ENCODE data around the gene FKBP5.
"Not testable (repeated sequence)": the region's sequence is repeated elsewhere in the genome, so short reads cannot be mapped to it uniquely, and the experiment has no call there.

Gene FKBP5

DNA sequence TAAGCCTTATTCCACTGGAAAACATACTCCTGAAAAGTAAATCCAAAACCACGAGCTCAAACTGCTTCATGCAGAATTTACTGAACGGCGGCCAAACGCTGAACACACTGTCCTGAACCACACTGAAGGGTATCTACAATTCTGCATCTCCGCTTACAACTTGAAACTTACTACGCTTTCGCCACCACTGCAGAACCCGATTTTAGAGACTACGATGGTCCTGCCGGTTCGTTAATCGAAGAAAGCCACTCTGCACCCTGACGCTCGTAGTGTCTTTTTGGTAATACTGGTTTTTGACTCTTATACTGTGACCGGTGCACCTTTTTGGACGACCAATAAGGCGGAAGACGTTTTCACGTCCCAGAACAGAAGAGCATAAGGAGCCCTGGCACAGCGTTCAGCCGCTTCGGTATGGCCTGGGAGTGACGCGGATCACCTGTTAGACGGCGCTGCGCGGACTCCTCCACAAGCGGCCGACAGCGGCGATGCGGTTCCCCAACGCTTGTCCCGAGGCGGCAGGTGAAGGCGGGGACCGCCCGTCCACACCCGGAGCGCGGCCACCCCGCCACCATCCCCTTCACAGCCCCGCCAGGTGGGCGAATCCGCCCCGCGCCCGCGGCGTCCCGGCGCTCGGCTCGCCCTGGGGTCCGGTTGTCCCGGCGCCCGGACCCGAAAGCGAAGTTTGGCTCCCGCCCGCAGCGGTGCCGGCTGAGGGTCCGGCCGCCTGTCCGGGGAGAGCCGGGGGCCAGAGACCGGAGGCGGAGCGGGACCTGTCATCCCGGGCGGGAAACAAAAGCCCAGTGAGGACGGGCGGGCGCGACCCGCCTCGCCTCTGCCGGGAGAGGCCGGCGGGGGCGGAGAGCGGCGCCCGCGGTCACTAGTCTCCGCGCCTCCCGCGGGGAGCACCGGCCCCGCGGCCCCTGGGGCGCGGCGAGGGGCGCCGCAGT lies 784 bp downstream of the FKBP5 start:
- peak; percentile 37 for DNase-seq

DNA sequence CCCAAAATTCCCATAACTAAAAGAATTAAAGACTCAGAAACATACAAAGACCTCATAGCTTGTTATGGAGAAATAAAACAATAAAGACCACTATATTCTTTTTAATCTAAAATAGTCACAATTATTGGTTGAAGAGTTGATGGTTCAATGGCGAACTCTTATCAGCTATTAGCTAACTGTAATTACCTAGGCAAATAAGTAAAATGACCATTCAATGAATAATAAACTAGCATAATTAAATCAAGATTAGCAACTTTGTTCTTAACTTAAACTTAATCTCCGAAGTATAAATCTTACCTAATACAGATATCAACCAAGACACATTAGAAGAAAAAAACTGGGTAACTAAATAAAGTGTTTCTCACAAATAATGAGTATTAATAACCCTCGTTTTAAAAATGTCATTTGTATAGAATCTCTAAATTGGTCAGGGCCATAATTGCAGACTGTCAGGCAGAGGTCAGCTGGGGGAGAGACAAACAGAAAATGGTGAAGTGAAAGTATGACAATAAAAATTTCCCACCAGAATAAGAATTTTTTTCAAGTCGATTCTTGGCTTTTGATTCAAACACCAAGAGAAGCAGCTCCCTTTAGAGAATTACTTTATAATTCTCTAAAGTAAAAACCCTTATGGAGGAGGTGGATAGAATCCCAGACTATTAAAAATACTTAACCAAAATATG lies 1.7 kb downstream of the FKBP5 start:
- no peak for DNase-seq

DNA sequence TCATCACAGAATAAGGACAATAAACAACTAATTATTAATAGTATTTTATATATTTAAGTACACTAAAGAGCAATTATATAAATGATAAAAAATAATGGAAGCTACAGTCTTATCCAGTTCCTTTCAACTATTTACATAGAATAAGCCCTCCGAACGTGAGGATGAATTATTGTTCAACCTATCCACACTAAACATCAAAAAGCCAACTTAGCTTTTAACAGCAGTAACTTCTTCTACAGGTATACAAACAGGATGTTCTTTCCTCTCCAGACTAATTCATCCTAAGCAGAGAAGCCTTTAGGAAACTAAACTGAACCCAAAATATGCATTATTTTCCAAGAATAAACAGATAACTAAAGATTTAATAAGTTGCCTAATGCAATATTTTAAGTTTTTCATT lies 2.3 kb downstream of the FKBP5 start:
- DNase-seq: no peak

DNA sequence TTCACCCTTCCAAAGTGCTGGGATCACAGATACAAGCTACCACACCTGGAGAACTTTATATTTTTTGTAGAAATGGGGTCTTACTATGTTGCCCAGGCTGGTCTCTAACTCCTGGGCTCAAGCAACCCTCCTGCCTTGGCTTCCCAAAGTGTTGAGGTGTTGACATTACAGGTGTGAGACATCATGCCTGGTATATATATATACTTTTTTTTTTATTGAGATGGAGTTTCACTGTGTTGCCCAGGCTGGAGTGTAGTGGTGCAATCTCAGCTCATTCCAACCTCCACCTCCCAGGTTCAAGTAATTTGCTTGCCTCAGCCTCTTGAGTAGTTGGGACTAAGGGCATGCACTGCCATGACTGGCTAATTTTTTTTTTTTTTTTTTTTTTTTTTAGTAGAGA lies 5.4 kb downstream of the FKBP5 start:
- no peak for DNase-seq

DNA sequence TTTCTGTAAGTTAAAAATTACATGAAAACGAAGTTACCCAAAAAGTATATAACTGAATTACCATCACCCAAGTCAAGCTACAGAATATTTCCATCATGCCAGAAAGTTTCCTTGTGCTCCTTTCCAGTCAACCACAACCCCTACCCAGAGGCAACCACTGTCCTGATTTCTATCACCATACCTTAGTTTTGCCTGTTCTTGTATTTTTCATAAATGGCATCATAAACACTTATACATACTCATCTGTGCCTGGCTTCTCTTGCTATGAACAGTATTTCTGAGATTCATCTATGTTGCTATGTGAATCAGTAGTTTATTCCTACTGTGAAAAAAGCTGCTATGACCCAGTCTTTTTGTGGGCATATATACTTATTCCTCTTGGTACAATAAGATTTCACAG lies 7.4 kb downstream of the FKBP5 start:
- no peak for DNase-seq

DNA sequence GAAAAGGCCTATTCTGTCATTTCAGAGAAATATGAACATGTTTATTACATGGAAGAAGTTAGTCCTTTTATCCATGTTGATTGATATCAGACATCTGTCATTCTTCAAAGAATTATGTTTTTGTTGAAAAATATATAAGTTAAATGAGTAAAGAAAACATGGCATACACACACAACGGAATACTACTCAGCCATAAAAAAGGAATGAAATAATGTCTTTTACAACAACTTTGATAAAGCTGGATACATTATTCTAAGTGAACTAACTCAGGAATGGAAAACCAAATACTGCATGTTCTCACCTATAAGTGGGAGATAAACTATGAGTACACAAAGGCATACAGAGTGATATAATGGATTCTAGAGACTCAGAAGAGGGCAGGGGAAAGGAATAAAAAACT lies 9.3 kb downstream of the FKBP5 start:
- no peak for DNase-seq

DNA sequence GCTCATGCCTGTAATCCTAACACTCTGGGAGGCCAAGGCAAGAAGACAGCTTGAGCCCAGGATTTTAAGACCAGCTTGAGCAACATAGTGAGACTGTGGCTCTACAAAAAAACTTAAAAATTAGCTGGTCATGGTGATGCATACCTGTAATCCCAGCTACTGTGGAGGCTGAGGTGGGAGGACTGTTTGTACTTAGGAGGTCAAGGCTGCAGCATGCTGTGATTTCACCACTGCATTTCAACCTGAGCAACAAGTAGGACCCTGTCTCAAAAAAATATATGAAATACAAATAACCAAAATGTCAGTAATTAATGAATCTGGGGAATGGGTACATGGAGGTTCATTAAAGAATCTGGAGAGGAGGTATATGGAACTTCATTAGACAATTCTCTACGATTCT lies 9.9 kb downstream of the FKBP5 start:
- no peak for DNase-seq

DNA sequence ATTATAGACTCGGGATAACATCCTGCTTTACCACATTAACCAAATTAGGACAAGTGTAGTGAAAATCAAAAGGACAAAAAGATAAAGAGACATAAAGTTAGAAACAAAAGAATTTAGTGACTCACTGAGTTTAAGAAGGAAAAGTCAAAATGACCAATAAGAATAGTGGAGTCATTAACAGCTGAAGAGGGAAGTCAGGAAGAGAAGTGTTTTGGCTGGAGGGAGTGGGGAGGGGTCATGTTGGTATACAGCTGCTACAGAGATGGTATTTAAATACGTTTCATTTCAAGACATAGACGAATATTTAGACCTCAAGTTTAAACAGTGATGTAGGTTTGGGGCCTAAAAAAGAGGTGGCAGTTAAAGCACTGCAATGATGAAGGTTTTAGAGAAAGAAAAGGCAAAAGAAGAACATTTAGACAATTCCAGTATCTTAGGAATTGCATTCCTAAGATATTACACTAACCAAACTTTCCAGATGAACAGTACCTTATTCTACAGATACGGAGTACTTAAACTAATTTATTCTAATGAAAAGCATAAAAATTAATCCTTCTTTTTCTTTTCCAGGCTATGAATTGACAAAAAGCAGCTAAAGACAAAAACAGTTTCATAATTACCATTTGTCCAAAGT lies 10.6 kb downstream of the FKBP5 start:
- no peak for DNase-seq

DNA sequence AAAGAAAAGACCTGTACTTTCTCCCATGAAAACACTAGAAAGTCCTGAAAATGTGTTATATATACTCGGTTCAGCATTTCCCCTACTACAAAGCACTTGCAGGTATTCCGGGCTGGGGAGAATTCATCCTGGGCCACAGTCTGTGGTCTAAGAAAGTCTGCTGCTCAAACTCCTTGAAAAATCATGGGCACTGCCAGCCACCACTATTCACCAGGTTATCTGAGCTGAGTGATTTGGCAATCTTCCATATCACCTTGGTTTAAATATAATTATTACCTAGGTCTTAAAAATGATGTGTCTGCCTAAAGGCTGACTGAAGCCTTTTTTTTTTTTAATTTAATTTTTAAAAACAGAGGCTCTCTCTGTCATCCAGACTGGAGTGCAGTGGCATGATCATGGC lies 11.3 kb downstream of the FKBP5 start:
- DNase-seq: peak; percentile 63

DNA sequence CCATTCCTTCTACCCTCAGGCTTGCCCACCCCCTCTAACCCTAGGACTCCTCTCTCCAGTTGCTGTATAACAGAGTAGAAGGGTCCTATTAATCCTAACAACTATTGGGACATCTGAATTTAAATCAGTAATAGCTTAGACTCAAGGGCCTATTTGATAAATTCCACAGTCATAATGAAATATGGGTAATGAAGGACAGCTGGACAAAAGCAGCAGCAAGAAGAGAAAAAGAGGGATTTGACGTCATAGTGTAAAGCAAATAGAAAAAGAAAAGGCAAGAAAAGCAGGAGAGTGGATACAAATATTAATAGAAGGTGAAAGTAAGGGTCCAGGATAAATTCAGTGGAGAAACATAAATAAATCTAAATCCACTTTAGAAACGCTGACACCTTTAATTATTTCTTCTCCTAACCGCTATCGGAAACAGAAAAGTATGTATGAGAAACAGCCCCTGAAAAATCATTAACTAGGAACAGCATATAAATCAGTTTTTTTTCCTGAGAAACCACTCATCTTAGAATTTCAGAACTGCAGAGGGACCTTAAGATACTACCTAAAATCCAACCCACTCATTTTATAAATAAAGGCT lies 12.8 kb downstream of the FKBP5 start:
- no peak for DNase-seq

DNA sequence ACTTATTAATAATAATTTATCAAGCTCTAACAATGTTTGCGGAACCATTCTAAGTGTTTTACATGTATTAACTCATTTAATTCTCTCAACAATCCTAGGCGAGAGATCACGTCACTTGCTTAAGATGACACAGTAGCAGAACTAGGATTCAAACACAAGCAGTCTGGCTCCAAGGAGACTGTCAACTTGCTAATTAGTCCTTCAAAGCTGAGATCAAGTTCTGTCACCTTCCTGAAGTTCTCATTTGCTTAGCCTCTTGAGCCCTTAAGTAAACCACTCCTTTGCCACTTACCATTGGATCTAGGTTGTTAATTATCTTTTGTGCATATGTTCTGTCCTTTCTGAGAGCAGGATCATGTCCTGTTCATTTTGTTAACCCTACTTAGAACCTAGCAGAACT lies 14.1 kb downstream of the FKBP5 start:
- no peak for DNase-seq

DNA sequence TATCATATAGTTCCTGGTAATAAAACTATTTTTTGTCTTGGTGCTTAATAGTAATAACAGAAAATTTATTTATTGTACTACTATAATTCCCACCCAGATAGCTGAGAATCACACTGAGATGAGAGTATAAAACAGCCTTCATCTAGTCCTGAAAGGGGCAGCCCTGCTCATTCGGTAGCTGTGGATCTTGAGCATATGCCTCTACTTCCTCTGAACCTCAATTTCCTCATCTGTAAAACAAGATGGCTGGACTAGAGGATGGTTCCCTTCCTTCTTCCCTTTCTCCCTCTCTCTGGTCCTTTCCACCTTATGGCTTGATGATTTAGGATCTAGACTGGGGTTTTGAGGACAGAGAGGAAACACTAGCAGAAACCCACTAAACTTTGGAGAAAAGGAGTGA lies 15.0 kb downstream of the FKBP5 start:
- DNase-seq: no peak

DNA sequence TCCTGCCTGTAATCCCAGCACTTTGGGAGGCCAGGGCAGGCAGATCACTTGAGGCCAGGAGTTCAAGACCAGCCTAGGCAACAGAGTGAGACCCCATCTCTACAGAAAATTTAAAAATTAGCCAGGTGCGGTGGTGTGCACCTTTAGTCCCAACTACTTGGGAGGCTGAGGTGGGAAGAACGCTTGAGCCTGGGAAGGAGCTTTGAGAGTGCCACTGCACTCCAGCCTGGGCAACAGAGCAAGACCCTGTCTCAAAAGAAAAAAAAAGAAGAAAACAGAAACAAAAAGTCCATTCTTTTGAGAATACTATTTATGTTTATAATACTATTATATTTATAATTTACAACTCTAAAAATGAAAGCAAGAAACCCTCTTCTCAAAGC lies 15.4 kb downstream of the FKBP5 start:
- DNase-seq: not testable (repeated sequence)

DNA sequence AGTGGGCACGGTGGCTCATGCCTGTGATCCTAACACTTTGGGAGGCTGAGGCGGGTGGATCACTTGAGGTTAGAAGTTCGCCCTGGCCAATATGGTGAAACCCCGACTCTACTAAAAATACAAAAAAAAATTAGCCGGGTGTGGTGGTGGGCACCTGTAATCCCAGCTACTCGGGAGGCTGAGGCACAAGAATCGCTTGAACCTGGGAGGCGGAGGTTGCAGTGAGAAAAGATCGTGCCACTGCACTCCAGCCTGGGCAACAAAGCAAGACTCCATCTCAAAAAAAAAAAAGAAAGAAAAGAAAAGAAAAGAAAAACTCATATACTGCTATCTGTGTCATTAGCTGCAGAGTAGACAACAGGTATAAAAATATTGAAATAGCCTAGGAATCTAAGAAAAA lies 18.3 kb downstream of the FKBP5 start:
- not testable (repeated sequence) for DNase-seq

DNA sequence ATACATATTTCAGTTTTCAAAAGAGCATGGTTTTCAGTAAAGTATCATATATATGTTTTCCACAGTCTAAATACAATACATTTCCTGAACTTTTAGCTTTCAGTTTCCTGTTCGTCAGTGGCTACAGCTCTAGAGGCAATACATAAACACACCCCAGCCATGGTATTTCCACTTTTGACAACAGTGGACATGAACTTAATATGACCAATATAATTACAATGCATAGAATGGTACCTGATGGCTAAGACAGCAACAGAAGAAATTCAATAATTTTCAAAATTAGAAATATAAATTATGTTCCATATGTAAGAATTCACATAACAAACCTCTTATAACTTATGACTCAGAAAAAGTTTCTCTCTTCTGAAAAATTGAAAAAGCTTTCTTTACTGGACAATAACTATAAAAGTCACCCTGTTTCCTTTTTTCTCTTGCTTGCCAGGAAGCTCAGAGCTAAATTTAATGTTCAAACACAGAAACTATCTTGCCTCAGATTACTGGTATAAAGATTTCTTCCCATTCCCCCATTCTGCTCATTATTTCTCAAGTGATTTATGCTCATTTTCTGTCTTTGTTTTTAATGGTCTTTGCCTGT lies 19.2 kb downstream of the FKBP5 start:
- DNase-seq: no peak

DNA sequence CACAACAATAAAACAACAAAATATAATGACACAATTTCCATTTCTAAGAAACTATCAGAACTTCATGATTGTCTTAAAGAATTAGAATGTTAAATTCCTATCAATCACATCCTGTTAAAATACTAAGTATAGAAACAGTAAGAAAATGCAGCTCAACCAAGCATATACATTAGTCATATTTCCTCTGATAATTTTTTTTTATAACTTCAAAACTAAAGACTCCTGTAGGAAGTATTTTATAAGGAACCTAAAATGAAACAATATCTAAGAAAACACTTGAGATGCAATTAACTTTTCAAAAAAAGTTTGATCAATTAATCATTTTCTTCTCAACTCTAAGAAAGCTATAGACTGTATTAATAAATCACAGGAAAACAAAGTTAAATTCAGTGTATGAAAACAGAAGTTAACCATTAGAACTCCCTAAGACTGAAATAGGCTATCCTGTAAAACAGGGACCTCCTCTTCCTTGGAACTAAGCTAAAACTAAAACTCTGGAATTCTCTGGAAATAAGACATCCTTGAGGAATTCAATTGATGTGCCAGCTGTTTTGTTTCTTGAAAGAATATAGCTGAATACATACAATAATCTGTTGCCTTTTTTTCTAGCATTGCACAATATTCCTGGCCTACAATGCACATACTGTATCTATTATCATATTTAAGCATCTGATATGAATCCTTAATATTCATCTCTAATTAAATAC lies 19.8 kb downstream of the FKBP5 start:
- DNase-seq: no peak

DNA sequence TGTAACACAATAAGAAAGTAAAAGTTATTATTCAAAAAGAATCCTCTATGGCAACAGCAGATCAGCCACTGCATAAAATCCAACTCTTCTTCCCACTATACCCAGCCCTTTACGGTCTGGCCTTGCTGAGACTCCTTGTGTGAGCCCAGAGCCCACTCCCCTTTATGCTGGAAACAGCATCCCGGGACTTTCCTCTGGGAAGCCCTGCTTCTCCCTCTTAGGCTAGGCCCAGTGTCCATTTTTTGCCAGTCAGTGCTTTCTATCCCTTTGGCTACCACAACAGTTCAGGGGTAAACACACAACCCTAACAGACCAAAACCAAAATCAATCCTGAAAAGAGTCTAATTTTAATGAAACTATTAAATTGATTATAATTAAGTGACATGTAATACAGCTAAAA lies 20.6 kb downstream of the FKBP5 start:
- no peak for DNase-seq

DNA sequence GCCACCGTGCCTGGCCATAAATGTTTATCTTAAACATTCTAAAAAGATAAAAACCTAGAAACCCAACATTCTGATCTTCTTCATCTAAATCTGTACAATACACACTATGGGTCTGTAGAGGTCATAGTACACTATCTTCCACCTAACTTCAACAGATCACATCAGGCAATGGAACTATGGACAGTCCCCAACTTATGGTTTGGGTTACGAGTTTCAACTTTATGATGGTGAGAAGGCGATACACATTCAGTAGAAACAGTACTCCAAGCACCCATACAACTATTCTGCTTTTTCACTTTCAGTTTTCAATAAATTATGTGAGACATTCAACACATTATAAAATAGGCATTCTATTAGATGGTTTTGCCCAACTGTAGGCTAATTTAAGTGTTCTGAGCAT lies 23.1 kb downstream of the FKBP5 start:
- DNase-seq: no peak

DNA sequence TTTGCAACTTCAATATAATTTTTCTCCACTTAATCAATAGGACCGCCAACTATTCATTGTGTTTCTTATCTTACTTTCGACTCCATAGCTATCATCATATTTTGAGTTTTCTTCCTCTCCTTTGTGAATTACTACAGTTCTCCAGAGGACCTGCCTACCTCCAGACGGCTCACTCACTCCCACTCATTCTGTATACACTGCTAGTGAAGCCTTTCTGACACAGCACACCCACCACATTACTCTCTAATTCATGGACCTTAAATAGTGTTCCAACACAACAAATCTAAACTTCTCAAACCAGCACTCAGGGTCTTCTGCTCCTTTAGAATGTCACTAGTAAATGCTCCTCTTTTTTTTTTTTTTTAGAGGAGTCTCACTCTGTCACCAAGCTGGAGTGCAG lies 23.8 kb downstream of the FKBP5 start:
- no peak for DNase-seq

DNA sequence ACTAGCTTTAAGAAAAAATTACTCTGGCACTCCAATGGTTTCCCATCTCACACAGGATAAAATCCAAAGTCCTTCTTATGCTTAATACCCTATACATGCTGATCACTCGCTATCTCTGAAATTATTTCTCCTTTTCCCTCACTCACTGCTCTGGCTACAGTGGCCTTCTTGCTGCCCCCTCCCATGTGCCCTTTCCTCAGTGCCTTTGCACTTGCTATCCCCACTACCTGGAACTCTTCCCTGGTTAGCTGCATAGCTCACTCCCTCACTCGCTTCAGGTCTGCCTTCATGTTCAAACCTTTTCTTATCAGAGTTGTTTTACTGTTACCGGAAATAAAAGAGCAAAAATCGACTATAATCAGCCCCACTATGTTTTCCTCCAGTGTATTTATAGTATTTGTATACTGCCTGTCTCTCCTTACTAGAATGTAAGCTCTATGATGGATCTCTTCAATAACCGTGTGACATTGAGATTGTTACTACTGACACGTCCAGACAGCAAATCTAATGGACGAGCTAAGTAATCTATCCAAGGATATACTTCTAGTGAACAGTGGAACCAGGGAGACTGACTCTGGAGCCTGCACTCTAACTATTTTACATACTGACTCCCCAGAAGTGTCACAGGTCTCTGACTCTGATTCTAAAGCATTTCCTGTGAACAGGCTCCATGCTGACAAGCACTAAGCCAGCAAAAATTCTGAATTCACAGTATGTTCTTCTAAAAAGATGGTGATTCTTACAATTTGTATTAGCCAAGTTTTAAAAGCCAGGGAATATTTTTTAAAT lies 25.1 kb downstream of the FKBP5 start:
- no peak for DNase-seq

DNA sequence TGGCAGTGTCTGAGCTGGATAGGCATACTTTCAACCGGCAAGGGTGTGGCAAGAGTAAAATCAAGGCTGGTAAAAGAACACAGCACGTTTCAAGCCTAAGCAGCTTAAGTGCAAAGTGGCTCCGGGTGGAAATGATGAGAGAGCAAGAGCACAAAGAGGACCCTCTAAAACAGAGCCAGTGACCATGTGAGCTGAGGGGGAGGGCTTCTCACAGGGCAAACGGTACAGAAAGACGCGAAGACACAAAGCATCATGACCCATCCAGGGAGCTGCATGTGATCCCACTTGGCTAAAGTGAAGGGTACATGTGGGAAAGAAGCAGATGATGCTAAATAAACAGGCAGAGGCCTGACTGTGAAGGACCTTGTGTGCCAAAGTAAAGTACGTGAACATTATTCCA lies 25.7 kb downstream of the FKBP5 start:
- DNase-seq: no peak

DNA sequence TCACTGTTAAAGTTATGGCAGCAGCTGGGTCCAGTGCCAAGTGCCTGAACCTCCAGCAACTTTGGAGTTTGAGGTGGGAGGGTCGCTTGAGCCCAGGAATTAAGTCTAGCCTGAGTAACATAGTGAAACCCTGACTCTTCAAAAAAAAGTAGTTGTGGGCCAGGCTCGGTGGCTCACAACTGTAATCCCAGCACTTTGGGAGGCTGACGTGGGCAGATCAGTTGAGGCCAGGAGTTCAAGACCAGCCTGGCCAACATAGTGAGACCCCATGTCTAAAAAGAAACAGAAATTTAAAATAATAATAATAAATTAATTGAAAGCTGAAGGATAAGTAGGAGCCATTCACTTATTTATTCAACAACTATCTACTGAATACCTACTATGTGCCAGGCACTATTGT lies 33.8 kb downstream of the FKBP5 start:
- no peak for DNase-seq
